C4-2B (cell line): Measurements from ENCODE around the gene PDE6H.

ENCODE experiments used
- ZFX ChIP-seq: fragments of 450-650 bp; IDR thresholded peaks from 2 replicates; pipeline ENCODE4 v1.6.1; 2017
- TF ChIP-seq, protein P1 (sequence below): fragments of 450-650 bp; conservative IDR thresholded peaks from 2 replicates; pipeline ENCODE4 v1.5.1; 2017; ENCODE audit warnings: mild to moderate bottlenecking

DNA sequence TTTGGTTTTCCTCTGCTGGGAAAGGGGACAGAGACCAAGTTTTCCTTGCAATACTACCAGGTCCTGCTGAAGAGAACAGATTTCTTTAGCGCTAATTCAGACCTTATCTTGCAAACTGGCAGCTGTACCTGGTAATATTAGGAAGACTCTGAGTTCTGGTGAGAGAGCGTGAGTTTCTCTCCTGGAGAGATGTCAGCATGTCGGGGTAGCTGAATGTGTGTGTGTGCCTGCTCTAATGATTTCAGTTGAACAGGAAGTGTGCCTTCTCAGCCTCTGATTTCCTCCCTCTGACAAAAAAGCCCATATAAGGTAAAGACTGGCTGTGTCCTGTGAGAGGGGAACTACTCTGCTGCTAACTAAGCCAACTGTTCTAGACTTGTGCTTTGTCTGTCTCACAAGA is 24.2 kb upstream of the PDE6H start:
- TF ChIP-seq, protein P1, sequence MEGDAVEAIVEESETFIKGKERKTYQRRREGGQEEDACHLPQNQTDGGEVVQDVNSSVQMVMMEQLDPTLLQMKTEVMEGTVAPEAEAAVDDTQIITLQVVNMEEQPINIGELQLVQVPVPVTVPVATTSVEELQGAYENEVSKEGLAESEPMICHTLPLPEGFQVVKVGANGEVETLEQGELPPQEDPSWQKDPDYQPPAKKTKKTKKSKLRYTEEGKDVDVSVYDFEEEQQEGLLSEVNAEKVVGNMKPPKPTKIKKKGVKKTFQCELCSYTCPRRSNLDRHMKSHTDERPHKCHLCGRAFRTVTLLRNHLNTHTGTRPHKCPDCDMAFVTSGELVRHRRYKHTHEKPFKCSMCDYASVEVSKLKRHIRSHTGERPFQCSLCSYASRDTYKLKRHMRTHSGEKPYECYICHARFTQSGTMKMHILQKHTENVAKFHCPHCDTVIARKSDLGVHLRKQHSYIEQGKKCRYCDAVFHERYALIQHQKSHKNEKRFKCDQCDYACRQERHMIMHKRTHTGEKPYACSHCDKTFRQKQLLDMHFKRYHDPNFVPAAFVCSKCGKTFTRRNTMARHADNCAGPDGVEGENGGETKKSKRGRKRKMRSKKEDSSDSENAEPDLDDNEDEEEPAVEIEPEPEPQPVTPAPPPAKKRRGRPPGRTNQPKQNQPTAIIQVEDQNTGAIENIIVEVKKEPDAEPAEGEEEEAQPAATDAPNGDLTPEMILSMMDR: no peak
- TF ChIP-seq ZFX: no peak
